Measurements from ENCODE around the gene EIF3K.

DNA sequence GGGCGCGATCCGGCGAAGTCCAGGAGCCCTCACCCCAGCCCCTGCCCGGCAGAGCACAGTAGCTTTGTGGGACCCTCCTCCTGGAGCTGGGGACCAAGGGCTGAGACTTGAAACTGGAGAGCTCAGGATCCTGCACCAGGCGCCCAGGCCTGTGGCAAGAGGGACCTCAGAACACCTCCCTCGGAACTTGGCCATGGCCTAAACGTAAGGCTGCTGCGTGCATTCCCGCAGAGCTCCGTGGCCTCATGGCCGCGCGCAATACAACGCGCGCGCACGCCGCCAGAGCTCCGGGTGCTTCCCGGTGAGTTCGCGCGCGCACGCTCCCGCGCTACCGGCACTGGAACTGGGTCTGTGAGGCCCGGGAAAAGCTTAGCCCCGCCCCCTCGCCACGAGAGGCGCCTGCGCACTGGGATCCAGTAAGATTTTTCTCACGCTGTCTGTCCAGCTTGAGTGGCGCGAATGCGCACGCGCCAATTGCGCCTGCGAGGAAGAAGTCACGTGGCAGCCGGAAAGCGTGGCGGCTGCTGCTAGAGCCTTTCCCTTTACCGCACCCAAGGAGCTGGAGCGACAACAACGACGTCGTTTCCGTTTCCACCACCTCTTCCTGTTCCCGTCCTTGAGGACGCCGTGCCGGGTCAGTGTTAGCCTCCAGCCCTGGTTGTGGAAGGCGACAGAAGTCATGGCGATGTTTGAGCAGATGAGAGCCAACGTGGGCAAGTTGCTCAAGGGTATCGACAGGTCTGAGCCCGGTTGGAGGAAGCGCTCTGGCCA is at the start of gene EIF3K:
- TF ChIP-seq, protein P1, sequence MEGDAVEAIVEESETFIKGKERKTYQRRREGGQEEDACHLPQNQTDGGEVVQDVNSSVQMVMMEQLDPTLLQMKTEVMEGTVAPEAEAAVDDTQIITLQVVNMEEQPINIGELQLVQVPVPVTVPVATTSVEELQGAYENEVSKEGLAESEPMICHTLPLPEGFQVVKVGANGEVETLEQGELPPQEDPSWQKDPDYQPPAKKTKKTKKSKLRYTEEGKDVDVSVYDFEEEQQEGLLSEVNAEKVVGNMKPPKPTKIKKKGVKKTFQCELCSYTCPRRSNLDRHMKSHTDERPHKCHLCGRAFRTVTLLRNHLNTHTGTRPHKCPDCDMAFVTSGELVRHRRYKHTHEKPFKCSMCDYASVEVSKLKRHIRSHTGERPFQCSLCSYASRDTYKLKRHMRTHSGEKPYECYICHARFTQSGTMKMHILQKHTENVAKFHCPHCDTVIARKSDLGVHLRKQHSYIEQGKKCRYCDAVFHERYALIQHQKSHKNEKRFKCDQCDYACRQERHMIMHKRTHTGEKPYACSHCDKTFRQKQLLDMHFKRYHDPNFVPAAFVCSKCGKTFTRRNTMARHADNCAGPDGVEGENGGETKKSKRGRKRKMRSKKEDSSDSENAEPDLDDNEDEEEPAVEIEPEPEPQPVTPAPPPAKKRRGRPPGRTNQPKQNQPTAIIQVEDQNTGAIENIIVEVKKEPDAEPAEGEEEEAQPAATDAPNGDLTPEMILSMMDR (IDR thresholded peaks at IDR 0.05) = peak in 1 of 6 experiments; percentile 34
- TF ChIP-seq POLR2AphosphoS5 (IDR thresholded peaks at IDR 0.05) = peak; percentile 96 to 97

Measured in upper lobe of left lung (tissue), 4 donors.